Ishikawa (cell line): Measurements from ENCODE around the gene ACOX3.

Experiments used
- CREB1 ChIP-seq: IDR thresholded peaks from 2 replicates; pipeline ENCODE4 v1.6.1; 2012; ENCODE audit warnings: low read depth
- EGR1 ChIP-seq: IDR thresholded peaks from 2 replicates; pipeline ENCODE4 v1.6.1; 2012
- EP300 ChIP-seq: IDR thresholded peaks from 2 replicates; pipeline ENCODE4 v1.6.1; 2012; ENCODE audit warnings: borderline replicate concordance
- MAX ChIP-seq: IDR thresholded peaks from 2 replicates; pipeline ENCODE4 v1.6.1; 2012
- NFIC ChIP-seq: IDR thresholded peaks from 2 replicates; pipeline ENCODE4 v1.6.1; 2012
- RAD21 ChIP-seq: IDR thresholded peaks from 2 replicates; pipeline ENCODE4 v1.6.1; 2012; ENCODE audit warnings: low read depth
- TAF1 ChIP-seq: IDR thresholded peaks from 2 replicates; pipeline ENCODE4 v1.6.1; 2012; ENCODE audit warnings: low read depth, mild to moderate bottlenecking
- YY1 ChIP-seq: IDR thresholded peaks from 2 replicates; pipeline ENCODE4 v1.6.1; 2012; ENCODE audit warnings: low read depth
- TF ChIP-seq, protein P1 (sequence below): IDR thresholded peaks from 2 replicates; pipeline ENCODE4 v1.6.1; 2012

- no peak for TF ChIP-seq EGR1
- no peak for TF ChIP-seq CREB1
- no peak for TF ChIP-seq EP300
- TF ChIP-seq TAF1: no peak
- TF ChIP-seq MAX: no peak
- no peak for TF ChIP-seq YY1
- TF ChIP-seq RAD21: peak; percentile 90
- TF ChIP-seq, protein P1, sequence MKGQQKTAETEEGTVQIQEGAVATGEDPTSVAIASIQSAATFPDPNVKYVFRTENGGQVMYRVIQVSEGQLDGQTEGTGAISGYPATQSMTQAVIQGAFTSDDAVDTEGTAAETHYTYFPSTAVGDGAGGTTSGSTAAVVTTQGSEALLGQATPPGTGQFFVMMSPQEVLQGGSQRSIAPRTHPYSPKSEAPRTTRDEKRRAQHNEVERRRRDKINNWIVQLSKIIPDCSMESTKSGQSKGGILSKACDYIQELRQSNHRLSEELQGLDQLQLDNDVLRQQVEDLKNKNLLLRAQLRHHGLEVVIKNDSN: no peak
- no peak for TF ChIP-seq NFIC
These were observed 28.4 kb upstream of the ACOX3 start for GRCh38 chr4:8468746-8469535.
